Fibroblast of villous mesenchyme (primary cell): ENCODE results near the gene PAPPA. TPM values are rescaled to one million over a fixed set of nuclear protein-coding genes. Genes with fewer than 3 reads are reported as not detected.

Source experiments
- DNase-seq: peaks from one replicate; pipeline ENCODE4 v3.0.0-alpha.2; 2010; ENCODE audit warnings: low read depth
- H3K4me3 ChIP-seq: 2 replicates; pipeline ENCODE4 v1.5.1; 2011; ENCODE audit warnings: low read depth, mild to moderate bottlenecking, low read length
- total RNA-seq: library from RNA; depleted of rRNA; stranded (reverse); fragments of >200 nt; gene quantifications from 2 replicates; pipeline ENCODE4 v1.2.3, GENCODE V29; 2012
- TF ChIP-seq, protein P1 (sequence below): IDR thresholded peaks from 2 replicates; pipeline ENCODE4 v1.5.1; 2012; ENCODE audit warnings: low read depth, mild to moderate bottlenecking, low read length; ENCODE audit not compliant: insufficient read depth

Gene PAPPA, protein sequence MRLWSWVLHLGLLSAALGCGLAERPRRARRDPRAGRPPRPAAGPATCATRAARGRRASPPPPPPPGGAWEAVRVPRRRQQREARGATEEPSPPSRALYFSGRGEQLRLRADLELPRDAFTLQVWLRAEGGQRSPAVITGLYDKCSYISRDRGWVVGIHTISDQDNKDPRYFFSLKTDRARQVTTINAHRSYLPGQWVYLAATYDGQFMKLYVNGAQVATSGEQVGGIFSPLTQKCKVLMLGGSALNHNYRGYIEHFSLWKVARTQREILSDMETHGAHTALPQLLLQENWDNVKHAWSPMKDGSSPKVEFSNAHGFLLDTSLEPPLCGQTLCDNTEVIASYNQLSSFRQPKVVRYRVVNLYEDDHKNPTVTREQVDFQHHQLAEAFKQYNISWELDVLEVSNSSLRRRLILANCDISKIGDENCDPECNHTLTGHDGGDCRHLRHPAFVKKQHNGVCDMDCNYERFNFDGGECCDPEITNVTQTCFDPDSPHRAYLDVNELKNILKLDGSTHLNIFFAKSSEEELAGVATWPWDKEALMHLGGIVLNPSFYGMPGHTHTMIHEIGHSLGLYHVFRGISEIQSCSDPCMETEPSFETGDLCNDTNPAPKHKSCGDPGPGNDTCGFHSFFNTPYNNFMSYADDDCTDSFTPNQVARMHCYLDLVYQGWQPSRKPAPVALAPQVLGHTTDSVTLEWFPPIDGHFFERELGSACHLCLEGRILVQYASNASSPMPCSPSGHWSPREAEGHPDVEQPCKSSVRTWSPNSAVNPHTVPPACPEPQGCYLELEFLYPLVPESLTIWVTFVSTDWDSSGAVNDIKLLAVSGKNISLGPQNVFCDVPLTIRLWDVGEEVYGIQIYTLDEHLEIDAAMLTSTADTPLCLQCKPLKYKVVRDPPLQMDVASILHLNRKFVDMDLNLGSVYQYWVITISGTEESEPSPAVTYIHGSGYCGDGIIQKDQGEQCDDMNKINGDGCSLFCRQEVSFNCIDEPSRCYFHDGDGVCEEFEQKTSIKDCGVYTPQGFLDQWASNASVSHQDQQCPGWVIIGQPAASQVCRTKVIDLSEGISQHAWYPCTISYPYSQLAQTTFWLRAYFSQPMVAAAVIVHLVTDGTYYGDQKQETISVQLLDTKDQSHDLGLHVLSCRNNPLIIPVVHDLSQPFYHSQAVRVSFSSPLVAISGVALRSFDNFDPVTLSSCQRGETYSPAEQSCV (N-terminal part only)
- 42.5 and 104 TPM in 2 replicates for total RNA-seq

DNA sequence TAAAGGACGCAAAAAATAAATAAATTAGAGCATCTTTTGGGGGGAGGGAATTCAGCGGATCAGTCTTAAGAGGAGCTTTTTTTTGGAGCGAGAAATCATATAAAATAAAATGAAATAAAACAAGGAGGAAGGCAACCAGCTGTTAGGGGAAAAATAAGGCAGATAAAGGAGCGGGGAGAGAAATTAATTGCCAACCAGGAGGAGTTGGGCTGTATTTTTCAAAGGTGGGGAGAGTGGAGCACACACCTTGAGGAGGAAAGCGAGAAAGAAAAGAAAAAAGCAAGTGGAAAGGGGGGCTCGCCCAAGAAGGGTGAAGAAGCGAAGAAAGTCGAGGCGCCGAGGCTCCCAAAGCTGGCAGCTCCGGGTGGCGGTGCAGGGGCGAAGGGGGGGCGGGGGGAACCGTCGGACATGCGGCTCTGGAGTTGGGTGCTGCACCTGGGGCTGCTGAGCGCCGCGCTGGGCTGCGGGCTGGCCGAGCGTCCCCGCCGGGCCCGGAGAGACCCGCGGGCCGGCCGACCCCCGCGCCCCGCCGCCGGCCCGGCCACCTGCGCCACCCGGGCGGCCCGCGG lies at the start of gene PAPPA:
TSS of gene PAPPA (plus strand) at position 27 of the 569 bp plus-strand sequence. CDS start at position 409, 382 bp downstream.
- no peak for DNase-seq
- peak within 1 kb of the TSS; percentile 95 for H3K4me3 ChIP-seq
- TF ChIP-seq, protein P1, sequence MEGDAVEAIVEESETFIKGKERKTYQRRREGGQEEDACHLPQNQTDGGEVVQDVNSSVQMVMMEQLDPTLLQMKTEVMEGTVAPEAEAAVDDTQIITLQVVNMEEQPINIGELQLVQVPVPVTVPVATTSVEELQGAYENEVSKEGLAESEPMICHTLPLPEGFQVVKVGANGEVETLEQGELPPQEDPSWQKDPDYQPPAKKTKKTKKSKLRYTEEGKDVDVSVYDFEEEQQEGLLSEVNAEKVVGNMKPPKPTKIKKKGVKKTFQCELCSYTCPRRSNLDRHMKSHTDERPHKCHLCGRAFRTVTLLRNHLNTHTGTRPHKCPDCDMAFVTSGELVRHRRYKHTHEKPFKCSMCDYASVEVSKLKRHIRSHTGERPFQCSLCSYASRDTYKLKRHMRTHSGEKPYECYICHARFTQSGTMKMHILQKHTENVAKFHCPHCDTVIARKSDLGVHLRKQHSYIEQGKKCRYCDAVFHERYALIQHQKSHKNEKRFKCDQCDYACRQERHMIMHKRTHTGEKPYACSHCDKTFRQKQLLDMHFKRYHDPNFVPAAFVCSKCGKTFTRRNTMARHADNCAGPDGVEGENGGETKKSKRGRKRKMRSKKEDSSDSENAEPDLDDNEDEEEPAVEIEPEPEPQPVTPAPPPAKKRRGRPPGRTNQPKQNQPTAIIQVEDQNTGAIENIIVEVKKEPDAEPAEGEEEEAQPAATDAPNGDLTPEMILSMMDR = no peak

DNA sequence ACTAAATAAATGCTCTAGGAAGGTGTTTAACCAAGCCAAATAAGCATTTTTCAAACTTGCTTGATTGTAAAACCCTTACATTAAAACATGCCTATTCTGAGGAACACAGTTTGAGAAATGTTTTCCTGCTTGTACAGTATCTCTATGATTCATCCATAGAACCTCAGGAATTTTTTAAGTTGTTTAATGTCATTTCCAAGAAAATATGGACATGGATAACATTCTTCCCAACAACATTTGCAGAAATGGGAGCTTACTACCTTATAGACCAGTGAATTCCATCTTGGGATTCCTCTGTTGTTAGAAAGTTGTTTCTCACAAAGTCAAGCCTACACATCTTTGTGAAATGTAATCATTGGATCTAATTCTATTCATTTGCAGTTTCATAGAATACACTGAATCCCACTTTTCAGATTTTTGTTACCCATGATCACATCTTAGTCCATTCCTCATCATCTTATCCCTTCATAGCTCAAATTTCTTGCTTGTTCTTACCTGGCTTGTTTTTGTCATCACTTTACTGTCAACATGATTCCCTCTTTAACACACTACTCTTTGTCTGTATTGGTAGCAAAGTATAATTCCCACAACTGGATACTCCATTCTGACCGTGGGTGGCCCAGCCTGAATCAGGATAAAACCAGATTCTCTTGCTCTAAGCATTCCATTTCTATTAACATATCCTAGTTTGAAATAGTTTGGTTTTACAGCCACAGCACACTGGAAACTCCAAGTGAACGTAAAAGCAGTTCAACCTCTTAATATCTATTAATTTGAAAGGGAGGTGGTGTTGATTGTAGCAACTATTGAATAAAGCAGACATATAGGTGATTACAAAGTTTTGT lies 49.4 kb upstream of the PAPPA start:
- no peak overlapping the region for H3K4me3 ChIP-seq
- DNase-seq = peak; percentile 16
- TF ChIP-seq, protein P1 = no peak

DNA sequence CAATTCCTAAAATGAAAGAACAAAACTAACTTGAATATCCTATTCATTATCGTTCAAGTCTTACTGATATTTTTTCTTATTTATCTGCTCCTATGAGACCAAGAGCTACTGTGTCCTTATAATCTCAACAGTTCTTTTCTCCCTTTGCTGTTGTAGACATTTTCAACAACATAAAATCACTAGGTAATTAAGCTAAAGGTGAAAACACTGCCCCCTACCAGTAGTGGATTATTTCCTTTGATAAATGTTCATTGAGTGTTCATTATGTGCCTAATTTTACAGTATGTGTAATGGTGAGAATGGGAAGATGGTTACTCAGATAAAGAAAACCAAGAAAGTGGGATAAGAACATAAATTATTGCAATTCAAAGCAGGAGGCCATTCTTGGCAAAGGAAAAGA lies 41.4 kb upstream of the PAPPA start:
- peak; percentile 34 for DNase-seq
- no peak overlapping the region for H3K4me3 ChIP-seq
- TF ChIP-seq, protein P1 = peak; percentile 36

DNA sequence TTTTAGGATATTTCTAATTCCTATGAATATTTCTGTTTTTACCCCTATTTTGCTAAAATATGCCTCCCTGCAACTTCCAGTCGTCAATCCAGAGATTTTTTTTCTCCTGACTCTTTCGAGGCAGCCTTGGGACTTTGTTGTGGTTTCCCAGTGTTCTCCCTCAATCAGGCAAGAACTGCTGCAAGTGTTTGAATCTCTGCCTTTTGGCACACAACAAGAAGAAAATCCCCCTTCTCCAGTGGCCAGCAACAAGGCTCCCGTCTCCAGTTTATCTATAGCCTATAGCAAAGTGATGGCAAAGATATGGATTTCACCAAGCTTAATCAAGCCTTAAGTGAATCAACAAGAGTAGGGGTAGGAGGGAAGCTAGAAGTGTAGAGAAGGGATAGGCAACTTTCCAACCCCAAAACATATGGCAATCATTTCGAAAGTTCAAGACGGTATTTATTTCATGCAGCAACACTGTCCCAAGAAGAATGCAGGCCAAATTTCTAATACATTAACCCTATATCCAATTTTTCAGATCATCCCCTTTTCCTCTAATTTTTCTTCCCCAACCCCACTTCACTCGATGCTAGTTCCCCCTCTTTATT lies 37.7 kb upstream of the PAPPA start:
- DNase-seq = peak; percentile 44
- no peak overlapping the region for H3K4me3 ChIP-seq
- TF ChIP-seq, protein P1 = no peak

DNA sequence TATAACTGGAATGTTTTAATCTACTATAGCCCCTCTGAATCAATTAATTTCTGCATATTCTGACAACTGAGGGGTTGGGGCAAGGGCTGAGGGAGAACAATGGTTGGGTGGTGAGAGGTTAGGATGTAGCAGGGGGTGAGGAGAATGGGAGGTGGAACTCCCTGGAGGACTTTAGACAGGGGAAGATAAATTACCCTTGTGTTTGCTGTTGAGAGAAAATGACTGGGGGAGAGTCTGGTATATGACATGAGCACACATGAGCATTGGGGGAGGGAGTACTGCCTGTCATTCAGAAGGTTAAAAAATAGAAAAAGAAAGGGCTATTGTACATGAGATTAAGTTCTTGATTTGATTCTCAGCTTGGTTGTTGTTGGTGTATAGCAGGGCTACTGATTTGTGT lies 37.2 kb upstream of the PAPPA start:
- no peak overlapping the region for H3K4me3 ChIP-seq
- no peak for DNase-seq
- TF ChIP-seq, protein P1 = no peak
